HEK293T (cell line): ENCODE results near the gene ARHGAP26.

ENCODE experiments used
- FOXA1 ChIP-seq: fragments of 450-650 bp; IDR thresholded peaks from 2 replicates; pipeline ENCODE4 v1.6.1; 2016; ENCODE audit warnings: mild to moderate bottlenecking
- SP1 ChIP-seq: fragments of 450-650 bp; IDR thresholded peaks from 2 replicates; pipeline ENCODE4 v1.6.1; 2017
- SUZ12 ChIP-seq: fragments of 450-650 bp; IDR thresholded peaks from 2 replicates; pipeline ENCODE4 v1.6.1; 2016; ENCODE audit warnings: mild to moderate bottlenecking
- TARDBP ChIP-seq: fragments of 450-650 bp; IDR thresholded peaks from 2 replicates; pipeline ENCODE4 v1.6.1; 2016

DNA sequence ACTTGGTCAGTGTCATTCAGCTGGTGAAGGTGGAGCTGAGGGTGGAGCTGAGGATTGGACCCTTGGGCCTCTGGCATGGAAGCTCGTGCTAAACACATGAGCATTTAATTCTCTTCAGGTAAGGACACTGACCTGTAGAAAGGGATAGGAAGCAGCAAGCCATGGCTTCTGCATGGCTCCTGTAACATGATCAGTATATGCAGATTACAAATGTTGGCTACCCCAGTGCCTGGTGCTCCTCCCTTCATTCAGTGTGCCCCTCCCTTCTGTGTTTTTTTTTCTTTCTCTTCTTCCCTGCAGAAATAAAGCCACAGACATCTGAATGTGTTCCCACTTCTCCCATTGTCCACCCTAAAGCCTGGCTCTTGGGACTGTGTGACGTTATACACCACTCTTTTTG lies 52.9 kb downstream of the ARHGAP26 start:
- TF ChIP-seq SP1: no peak
- TF ChIP-seq FOXA1: no peak
- TF ChIP-seq SUZ12: no peak
- no peak for TF ChIP-seq TARDBP
